GM23248 (cell line): Measurements from ENCODE around the gene TALDO1. TPM values are rescaled to one million over a fixed set of nuclear protein-coding genes. Genes with fewer than 3 reads are reported as not detected.

ENCODE experiments used
- DNase-seq: peaks from one replicate; pipeline ENCODE4 v3.0.0-alpha.2; 2015
- H2AFZ ChIP-seq: fragments of 200-600 bp; sonication (generic); 2 replicates; pipeline ENCODE4 v1.6.1; 2016; ENCODE audit warnings: antibody characterized with exemption
- H3F3A ChIP-seq: fragments of 200-600 bp; sonication (generic); 2 replicates; pipeline ENCODE4 v1.6.1; 2016; ENCODE audit warnings: mild to moderate bottlenecking, antibody characterized with exemption, mixed run types; ENCODE audit not compliant: insufficient read depth
- H3K27ac ChIP-seq: fragments of 200-600 bp; sonication (generic); 2 replicates; pipeline ENCODE4 v1.5.1; 2016; ENCODE audit warnings: mild to moderate bottlenecking
- H3K27me3 ChIP-seq: fragments of 200-600 bp; sonication (generic); replicated peaks from 2 replicates; pipeline ENCODE4 v1.6.1; 2016; ENCODE audit warnings: mild to moderate bottlenecking; ENCODE audit not compliant: insufficient read depth
- H3K36me3 ChIP-seq: fragments of 200-600 bp; sonication (generic); 2 replicates; pipeline ENCODE4 v1.6.1; 2016; ENCODE audit warnings: low read depth, mild to moderate bottlenecking
- H3K4me1 ChIP-seq: fragments of 200-600 bp; sonication (generic); 2 replicates; pipeline ENCODE4 v1.6.1; 2016; ENCODE audit warnings: mild to moderate bottlenecking; ENCODE audit not compliant: insufficient read depth
- H3K4me2 ChIP-seq: fragments of 200-600 bp; sonication (generic); one replicate; pipeline ENCODE4 v1.6.1; 2016; ENCODE audit warnings: mild to moderate bottlenecking; ENCODE audit not compliant: unreplicated experiment
- H3K4me3 ChIP-seq: fragments of 200-600 bp; sonication (generic); 2 replicates; pipeline ENCODE4 v1.5.1; 2016; ENCODE audit warnings: mild to moderate bottlenecking
- H3K79me2 ChIP-seq: fragments of 200-600 bp; sonication (generic); 2 replicates; pipeline ENCODE4 v1.6.1; 2016; ENCODE audit warnings: mild to moderate bottlenecking; ENCODE audit not compliant: insufficient read depth
- H3K9ac ChIP-seq: fragments of 200-600 bp; sonication (generic); 2 replicates; pipeline ENCODE4 v1.6.1; 2016; ENCODE audit warnings: mild to moderate bottlenecking
- H3K9me2 ChIP-seq: fragments of 200-600 bp; sonication (generic); 2 replicates; pipeline ENCODE4 v1.6.1; 2016; ENCODE audit warnings: mixed run types, mild to moderate bottlenecking, moderate library complexity; ENCODE audit not compliant: insufficient read depth
- H3K9me3 ChIP-seq: fragments of 200-600 bp; sonication (generic); one replicate; pipeline ENCODE4 v1.6.1; 2017; ENCODE audit warnings: low read depth
- H4K20me1 ChIP-seq: fragments of 200-600 bp; sonication (generic); 2 replicates; pipeline ENCODE4 v1.6.0; 2016; ENCODE audit not compliant: insufficient read depth
- EZH2 ChIP-seq: fragments of 200-600 bp; sonication (generic); IDR thresholded peaks from 2 replicates; pipeline ENCODE4 v1.6.1; 2018; ENCODE audit warnings: antibody characterized with exemption, mild to moderate bottlenecking; ENCODE audit not compliant: insufficient read depth, poor library complexity, severe bottlenecking
- EZH2phosphoT487 ChIP-seq: fragments of 200-600 bp; sonication (generic); IDR thresholded peaks from 2 replicates; pipeline ENCODE4 v1.6.1; 2018; ENCODE audit warnings: antibody characterized with exemption, moderate library complexity, mild to moderate bottlenecking, low read depth; ENCODE audit not compliant: insufficient read depth
- WGBS, 2 experiments: methylation state at CpG; one replicate each; pipeline ENCODE4 v1.1.6; 2015 to 2017; ENCODE audit warnings: low lambda C conversion rate in 2 of 2, low coverage in 1 of 2; ENCODE audit errors: missing lambda C conversion rate in 2 of 2; 5-methylcytosine and 5-hydroxymethylcytosine counted together
- in situ Hi-C: fragments of 300-500 bp; cut with MboI; formaldehyde crosslinking; loops from 2 replicates; pipeline ENCODE4 v1.15.0; 2020
- polyA plus RNA-seq: library from polyadenylated mRNA; unstranded; fragments of >200 nt; fragmentation: Nextera tagmentation; extraction: Ambion mirVana; gene quantifications from 2 replicates; pipeline ENCODE4 v1.2.1, GENCODE V29; 2016
- small RNA-seq: library from RNA; depleted of rRNA; stranded (forward); fragments of <200 nt; gene quantifications from one replicate; pipeline ENCODE3, GENCODE V24; 2014; ENCODE audit warnings: low read depth, low replicate concordance
- total RNA-seq: library from RNA; depleted of rRNA; stranded (reverse); fragments of >200 nt; shearing (Covaris generic); gene quantifications from 2 replicates; pipeline ENCODE4 v1.2.3, GENCODE V29; 2014; rRNA removed

Gene TALDO1
- total and polyA plus RNA-seq, 2 experiments from 2014 or later: 216 to 313 TPM

- no peaks in the 10 kb centered on the region for H3K27me3 ChIP-seq
- H3K9me3 ChIP-seq: no peaks in the 10 kb centered on the region
- H3K4me3 ChIP-seq: no peak overlapping the region
- H4K20me1 ChIP-seq: no peaks in the 10 kb centered on the region; the same call in 1 of the 2 replicates
- H2AFZ ChIP-seq: no peak overlapping the region
- peaks cover 16% of the 10 kb centered on the region for H3K4me1 ChIP-seq
- no peak overlapping the region for H3K9ac ChIP-seq
- H3K79me2 ChIP-seq: peaks cover 48% of the 10 kb centered on the region
- H3K27ac ChIP-seq: no peak overlapping the region
- peaks cover 19% of the 10 kb centered on the region for H3K36me3 ChIP-seq
- peaks cover 34% of the 10 kb centered on the region for H3F3A ChIP-seq
- no peaks in the 10 kb centered on the region for H3K9me2 ChIP-seq
- no peak for DNase-seq
- no peak overlapping the region for H3K4me2 ChIP-seq
- in situ Hi-C loops: no loop called here
- WGBS, 2 experiments: 75 to 79% methylated on average over 6 of the region's 6 CpGs
- TF ChIP-seq EZH2phosphoT487 (no peak), EZH2 (no peak)
Observed at GRCh38 chr11:813072-813455, 65.8 kb downstream of the TALDO1 start.

- Histone ChIP-seq H3K79me2 (peaks cover 43% of the 10 kb centered on the region), H4K20me1 (no peaks in the 10 kb centered on the region; the same call in 1 of the 2 replicates), H3K9me3 (no peaks in the 10 kb centered on the region), H2AFZ (no peak overlapping the region), H3K9ac (no peak overlapping the region), H3K4me3 (no peak overlapping the region), H3K27ac (no peak overlapping the region), H3K4me2 (no peak overlapping the region), H3K36me3 (peaks cover 19% of the 10 kb centered on the region), H3K4me1 (peaks cover 15% of the 10 kb centered on the region), H3F3A (peaks cover 37% of the 10 kb centered on the region), H3K27me3 (no peaks in the 10 kb centered on the region), H3K9me2 (no peaks in the 10 kb centered on the region)
- in situ Hi-C loops: no loop called here
- WGBS, 2 experiments: 67 to 70% methylated on average over 9 of the region's 9 CpGs
- TF ChIP-seq EZH2 (no peak), EZH2phosphoT487 (no peak)
- no peak for DNase-seq
Observed at GRCh38 chr11:813456-814096, 66.3 kb downstream of the TALDO1 start.

Small RNA genes lying within 50 kb of the gene (small RNA-seq; reads per million reads assigned to genes)
- not detected for gene SNORA52

Other genes starting within 250 kb of the TALDO1 start
- gene RNH1, start 240.2 kb upstream of the TALDO1 start, total RNA-seq: 680 and 751 TPM in 2 replicates
- gene RNH1, start 240.2 kb upstream of the TALDO1 start, polyA plus RNA-seq: 623 and 664 TPM in 2 replicates
- 62.1 and 83.7 TPM in 2 replicates for gene HRAS, start 211.9 kb upstream of the TALDO1 start, total RNA-seq
- gene HRAS, start 211.9 kb upstream of the TALDO1 start, polyA plus RNA-seq: 76.9 and 85.3 TPM in 2 replicates
- gene LRRC56, start 209.9 kb upstream of the TALDO1 start, total RNA-seq: 1.3 TPM in 1 of 2 replicates, not detected in the other
- gene LRRC56, start 209.9 kb upstream of the TALDO1 start, polyA plus RNA-seq: 0.72 and 0.86 TPM in 2 replicates
- gene LMNTD2, start 186.7 kb upstream of the TALDO1 start, total RNA-seq: 0.22 and 2.3 TPM in 2 replicates
- 0.35 and 0.36 TPM in 2 replicates for gene LMNTD2, start 186.7 kb upstream of the TALDO1 start, polyA plus RNA-seq
- 18.8 and 19.3 TPM in 2 replicates for gene RASSF7, start 186.5 kb upstream of the TALDO1 start, total RNA-seq
- gene RASSF7, start 186.5 kb upstream of the TALDO1 start, polyA plus RNA-seq: 10.6 and 11.9 TPM in 2 replicates
- gene PHRF1, start 171.0 kb upstream of the TALDO1 start, total RNA-seq: 27.7 and 30.5 TPM in 2 replicates
- gene PHRF1, start 171.0 kb upstream of the TALDO1 start, polyA plus RNA-seq: 10.9 and 11.0 TPM in 2 replicates
- gene IRF7, start 131.5 kb upstream of the TALDO1 start, total RNA-seq: 3.7 and 11.8 TPM in 2 replicates
- 4.7 and 5.1 TPM in 2 replicates for gene IRF7, start 131.5 kb upstream of the TALDO1 start, polyA plus RNA-seq
- gene CDHR5, start 122.5 kb upstream of the TALDO1 start, total RNA-seq: not detected in 2 replicates
- not detected in 2 replicates for gene CDHR5, start 122.5 kb upstream of the TALDO1 start, polyA plus RNA-seq
- gene SCT, start 120.3 kb upstream of the TALDO1 start, total RNA-seq: not detected in 2 replicates
- gene SCT, start 120.3 kb upstream of the TALDO1 start, polyA plus RNA-seq: not detected in 2 replicates
- gene DRD4, start 110.2 kb upstream of the TALDO1 start, total RNA-seq: not detected in 2 replicates
- not detected in 2 replicates for gene DRD4, start 110.2 kb upstream of the TALDO1 start, polyA plus RNA-seq
- gene DEAF1, start 52.2 kb upstream of the TALDO1 start, total RNA-seq: 31.6 and 38.5 TPM in 2 replicates
- 31.7 and 35.0 TPM in 2 replicates for gene DEAF1, start 52.2 kb upstream of the TALDO1 start, polyA plus RNA-seq
- 27.0 and 37.3 TPM in 2 replicates for gene TMEM80, start 51.6 kb upstream of the TALDO1 start, total RNA-seq
- 47.9 and 50.1 TPM in 2 replicates for gene TMEM80, start 51.6 kb upstream of the TALDO1 start, polyA plus RNA-seq
- 58.3 and 59.7 TPM in 2 replicates for gene EPS8L2, start 41.2 kb upstream of the TALDO1 start, total RNA-seq
- 46.4 and 48.2 TPM in 2 replicates for gene EPS8L2, start 41.2 kb upstream of the TALDO1 start, polyA plus RNA-seq
- 38.3 and 45.0 TPM in 2 replicates for gene GATD1, start 30.0 kb downstream of the TALDO1 start, total RNA-seq
- gene GATD1, start 30.0 kb downstream of the TALDO1 start, polyA plus RNA-seq: 27.0 and 27.4 TPM in 2 replicates
- gene CEND1, start 42.6 kb downstream of the TALDO1 start, total RNA-seq: 2.1 and 2.8 TPM in 2 replicates
- gene CEND1, start 42.6 kb downstream of the TALDO1 start, polyA plus RNA-seq: 3.4 and 3.9 TPM in 2 replicates
- gene SLC25A22, start 50.8 kb downstream of the TALDO1 start, total RNA-seq: 10.5 and 13.9 TPM in 2 replicates
- 18.7 and 19.4 TPM in 2 replicates for gene SLC25A22, start 50.8 kb downstream of the TALDO1 start, polyA plus RNA-seq
- gene PIDD1, start 57.8 kb downstream of the TALDO1 start, total RNA-seq: 4.2 and 6.4 TPM in 2 replicates
- 7.3 and 8.5 TPM in 2 replicates for gene PIDD1, start 57.8 kb downstream of the TALDO1 start, polyA plus RNA-seq
- gene RPLP2, start 62.5 kb downstream of the TALDO1 start, total RNA-seq: 162 and 263 TPM in 2 replicates
- 726 and 744 TPM in 2 replicates for gene RPLP2, start 62.5 kb downstream of the TALDO1 start, polyA plus RNA-seq
- gene PNPLA2, start 71.5 kb downstream of the TALDO1 start, total RNA-seq: 35.2 and 38.7 TPM in 2 replicates
- gene PNPLA2, start 71.5 kb downstream of the TALDO1 start, polyA plus RNA-seq: 87.6 and 98.1 TPM in 2 replicates
- 0.38 and 2.3 TPM in 2 replicates for gene CRACR2B, start 80.5 kb downstream of the TALDO1 start, total RNA-seq
- 1.2 and 2.0 TPM in 2 replicates for gene CRACR2B, start 80.5 kb downstream of the TALDO1 start, polyA plus RNA-seq
- gene CD151, start 85.5 kb downstream of the TALDO1 start, total RNA-seq: 1,651 and 1,751 TPM in 2 replicates
- gene CD151, start 85.5 kb downstream of the TALDO1 start, polyA plus RNA-seq: 796 and 807 TPM in 2 replicates
- 67.8 and 113 TPM in 2 replicates for gene POLR2L, start 95.1 kb downstream of the TALDO1 start, total RNA-seq
- 804 and 820 TPM in 2 replicates for gene POLR2L, start 95.1 kb downstream of the TALDO1 start, polyA plus RNA-seq
- 340 and 393 TPM in 2 replicates for gene TSPAN4, start 95.4 kb downstream of the TALDO1 start, total RNA-seq
- 343 and 344 TPM in 2 replicates for gene TSPAN4, start 95.4 kb downstream of the TALDO1 start, polyA plus RNA-seq
- 72.3 and 91.9 TPM in 2 replicates for gene CHID1, start 163.3 kb downstream of the TALDO1 start, total RNA-seq
- 202 and 215 TPM in 2 replicates for gene CHID1, start 163.3 kb downstream of the TALDO1 start, polyA plus RNA-seq
- 32.2 and 38.3 TPM in 2 replicates for gene AP2A2, start 178.4 kb downstream of the TALDO1 start, total RNA-seq
- gene AP2A2, start 178.4 kb downstream of the TALDO1 start, polyA plus RNA-seq: 27.5 and 31.1 TPM in 2 replicates